NB4 (cell line): ENCODE measurements around the gene TRPC4AP.

Source experiments
- DNase-seq: peaks from one replicate; pipeline ENCODE4 v3.0.0; 2010; ENCODE audit warnings: low read depth
- H3K4me3 ChIP-seq: one replicate; pipeline ENCODE4 v1.5.1; 2011; ENCODE audit warnings: mild to moderate bottlenecking, low read depth, low read length, moderate library complexity
- CTCF ChIP-seq: IDR thresholded peaks from one replicate; pipeline ENCODE4 v1.5.1; 2012; ENCODE audit warnings: low read depth, low read length
- MAX ChIP-seq: IDR thresholded peaks from 2 replicates; pipeline ENCODE4 v1.6.1; 2011; ENCODE audit warnings: low read depth, low read length
- MYC ChIP-seq: IDR thresholded peaks from 2 replicates; pipeline ENCODE4 v1.6.1; 2011; ENCODE audit warnings: low read depth, low read length
- POLR2A ChIP-seq: IDR thresholded peaks from 2 replicates; pipeline ENCODE4 v1.6.1; 2011; ENCODE audit warnings: mild to moderate bottlenecking; ENCODE audit not compliant: insufficient read length; ENCODE audit errors: extremely low read depth

The TRPC4AP gene

GRCh38 chr20:35012227-35013069 is 80.2 kb downstream of the TRPC4AP start:
- no peak overlapping the region for H3K4me3 ChIP-seq
- DNase-seq: no peak
- TF ChIP-seq CTCF (no peak), MAX (no peak), MYC (no peak), POLR2A (no peak)

- no peak overlapping the region for H3K4me3 ChIP-seq
- no peak for TF ChIP-seq MYC
- no peak for TF ChIP-seq POLR2A
- TF ChIP-seq CTCF: no peak
- TF ChIP-seq MAX: no peak
- DNase-seq: no peak
Observed at GRCh38 chr20:35011589-35012226, 80.9 kb downstream of the TRPC4AP start.

GRCh38 chr20:35010405-35011192 is 82.0 kb downstream of the TRPC4AP start:
- TF ChIP-seq MAX (no peak), MYC (no peak), POLR2A (no peak), CTCF (no peak)
- DNase-seq: no peak

GRCh38 chr20:35009665-35010328 is 82.8 kb downstream of the TRPC4AP start:
- TF ChIP-seq POLR2A: no peak
- TF ChIP-seq CTCF: no peak
- TF ChIP-seq MYC: no peak
- no peak overlapping the region for H3K4me3 ChIP-seq
- DNase-seq: no peak

More at GRCh38 chr20:35010405-35011192, 82.0 kb downstream of the TRPC4AP start:
- H3K4me3 ChIP-seq: no peak overlapping the region

GRCh38 chr20:35008411-35009342 is 83.9 kb downstream of the TRPC4AP start:
- no peak overlapping the region for H3K4me3 ChIP-seq
- no peak for DNase-seq
- TF ChIP-seq POLR2A (no peak), MAX (no peak), MYC (no peak), CTCF (no peak)
